Smooth muscle cell (in vitro differentiated cells): ENCODE data around the gene LITAF. TPM values are rescaled to one million over a fixed set of nuclear protein-coding genes. Genes with fewer than 3 reads are reported as not detected.

Experiments used
- DNase-seq: peaks from one replicate; lab custom pipeline; 2025; ENCODE audit not compliant: unreplicated experiment; lab: John Stamatoyannopoulos, UW
- H2AFZ ChIP-seq: fragments of 200-600 bp; sonication (generic); 2 replicates; pipeline ENCODE4 v1.6.0; 2016; ENCODE audit warnings: antibody characterized with exemption, low read depth, mild to moderate bottlenecking
- H3F3A ChIP-seq: fragments of 200-600 bp; sonication (generic); 2 replicates; pipeline ENCODE4 v1.6.0; 2017; ENCODE audit warnings: antibody characterized with exemption, low read depth
- H3K27ac ChIP-seq: fragments of 200-600 bp; sonication (generic); 2 replicates; pipeline ENCODE4 v1.5.1; 2016; ENCODE audit warnings: low read depth, mild to moderate bottlenecking
- H3K27me3 ChIP-seq: fragments of 200-600 bp; sonication (generic); 2 replicates; pipeline ENCODE4 v1.6.1; 2016; ENCODE audit warnings: low read depth, mild to moderate bottlenecking
- H3K36me3 ChIP-seq: fragments of 200-600 bp; sonication (generic); 2 replicates; pipeline ENCODE4 v1.5.1; 2016; ENCODE audit warnings: low read depth
- H3K4me1 ChIP-seq: fragments of 200-600 bp; sonication (generic); 2 replicates; pipeline ENCODE4 v1.5.1; 2016; ENCODE audit warnings: low read depth
- H3K4me2 ChIP-seq: fragments of 200-600 bp; sonication (generic); 2 replicates; pipeline ENCODE4 v1.6.0; 2016; ENCODE audit warnings: mild to moderate bottlenecking
- H3K4me3 ChIP-seq: fragments of 200-600 bp; sonication (generic); 2 replicates; pipeline ENCODE4 v1.5.1; 2016; ENCODE audit warnings: mild to moderate bottlenecking
- H3K79me2 ChIP-seq: fragments of 200-600 bp; sonication (generic); 2 replicates; pipeline ENCODE4 v1.6.0; 2016; ENCODE audit warnings: low read depth, mild to moderate bottlenecking
- H3K9ac ChIP-seq: fragments of 200-600 bp; sonication (generic); 2 replicates; pipeline ENCODE4 v1.6.0; 2016; ENCODE audit warnings: low read depth
- H3K9me3 ChIP-seq: fragments of 200-600 bp; sonication (generic); replicated peaks from 2 replicates; pipeline ENCODE4 v1.5.1; 2016; ENCODE audit warnings: low read depth
- H4K20me1 ChIP-seq: fragments of 200-600 bp; sonication (generic); 2 replicates; pipeline ENCODE4 v1.6.0; 2016; ENCODE audit warnings: low read depth
- CTCF ChIP-seq: fragments of 200-600 bp; sonication (generic); IDR thresholded peaks from 2 replicates; pipeline ENCODE4 v1.5.1; 2017; ENCODE audit warnings: borderline replicate concordance, mild to moderate bottlenecking, antibody characterized with exemption; ENCODE audit not compliant: insufficient read depth, poor library complexity, severe bottlenecking
- WGBS: methylation state at CpG from one replicate; pipeline ENCODE4 v1.1.7; 2016; ENCODE audit warnings: low lambda C conversion rate; 5-methylcytosine and 5-hydroxymethylcytosine counted together
- polyA plus RNA-seq: library from polyadenylated mRNA; unstranded; fragments of >200 nt; fragmentation: Nextera tagmentation; extraction: Ambion mirVana; gene quantifications from 2 replicates; pipeline ENCODE4 v1.2.1, GENCODE V29; 2016
- total RNA-seq: library from RNA; depleted of rRNA; stranded (reverse); fragments of >200 nt; gene quantifications from 2 replicates; pipeline ENCODE4 v1.2.3, GENCODE V29; 2014

The LITAF gene
- total and polyA plus RNA-seq, 2 experiments from 2014 or later: 40.4 to 72.6 TPM

DNA sequence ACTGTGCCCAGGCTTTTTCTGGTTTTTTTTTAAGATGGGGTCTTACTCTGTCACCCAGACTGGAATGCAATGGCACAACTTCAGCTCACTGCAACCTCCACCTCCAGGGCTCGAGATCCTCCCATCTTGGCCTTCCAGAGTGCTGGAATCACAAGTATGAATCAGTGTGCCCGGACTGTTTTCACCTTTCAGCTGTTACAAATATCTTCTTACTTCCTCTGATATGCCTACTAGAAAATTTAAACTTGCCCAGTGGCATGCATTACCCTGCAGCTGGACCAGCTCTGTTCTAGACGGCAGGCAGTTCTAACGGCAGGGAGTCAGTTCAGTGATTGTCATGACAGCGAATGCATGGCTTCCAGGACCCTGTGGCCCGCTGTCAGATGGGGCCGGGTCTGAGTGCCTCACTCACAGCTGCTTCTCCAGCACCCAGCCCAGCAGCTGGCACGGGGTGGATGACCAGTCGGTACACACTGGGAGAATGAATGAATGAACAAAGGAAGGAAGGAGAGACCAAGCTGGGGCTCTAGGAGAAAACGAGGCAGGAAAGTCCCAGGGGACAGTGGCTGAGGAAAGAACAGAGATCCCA lies 28.0 kb upstream of the LITAF start:
- no peak for DNase-seq
- Histone ChIP-seq H3K27ac (no peak overlapping the region), H3K9ac (no peak overlapping the region), H3K9me3 (no peaks in the 10 kb centered on the region), H3K4me1 (no peaks in the 10 kb centered on the region), H3K36me3 (no peaks in the 10 kb centered on the region), H2AFZ (no peak overlapping the region), H3K27me3 (no peaks in the 10 kb centered on the region), H3K79me2 (no peaks in the 10 kb centered on the region), H3K4me3 (no peak overlapping the region), H3K4me2 (no peak overlapping the region), H3F3A (no peaks in the 10 kb centered on the region), H4K20me1 (no peaks in the 10 kb centered on the region)
- no peak for TF ChIP-seq CTCF
- WGBS: 64% methylated on average over 10 of the region's 10 CpGs

- no peaks in the 10 kb centered on the region for H3K79me2 ChIP-seq
- no peak for DNase-seq
- H3K4me2 ChIP-seq: no peak overlapping the region
- no peaks in the 10 kb centered on the region for H3F3A ChIP-seq
- no peaks in the 10 kb centered on the region for H3K4me1 ChIP-seq
- no peaks in the 10 kb centered on the region for H3K27me3 ChIP-seq
- no peak overlapping the region for H3K4me3 ChIP-seq
- TF ChIP-seq CTCF: no peak
- no peak overlapping the region for H3K27ac ChIP-seq
- WGBS: 66% methylated on average over 20 of the region's 20 CpGs
- no peaks in the 10 kb centered on the region for H3K9me3 ChIP-seq
- H2AFZ ChIP-seq: no peak overlapping the region
- no peak overlapping the region for H3K9ac ChIP-seq
- H3K36me3 ChIP-seq: no peaks in the 10 kb centered on the region
- H4K20me1 ChIP-seq: no peaks in the 10 kb centered on the region
These were observed 26.9 kb upstream of the LITAF start for GRCh38 chr16:11613381-11614303.

DNA sequence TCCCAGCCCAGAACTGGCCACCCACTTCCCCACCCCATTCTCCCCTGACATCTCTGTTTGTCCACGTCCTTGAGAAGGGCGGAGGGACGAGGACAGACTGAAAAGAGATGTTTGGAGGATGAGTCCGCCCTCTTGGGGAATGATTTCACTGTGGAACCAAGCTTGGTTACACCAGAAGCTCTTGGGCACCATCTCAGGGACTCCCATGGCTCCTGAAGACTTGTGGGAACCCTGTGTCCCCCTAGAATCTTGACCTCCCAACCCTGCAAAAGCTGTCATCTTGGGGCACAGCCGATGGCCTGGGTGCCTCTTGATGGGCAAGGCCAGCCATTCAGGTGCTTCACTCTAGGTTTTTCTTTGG lies 25.9 kb upstream of the LITAF start:
- no peaks in the 10 kb centered on the region for H3K4me1 ChIP-seq
- H3K4me2 ChIP-seq: no peak overlapping the region
- H3K4me3 ChIP-seq: no peak overlapping the region
- 77% methylated on average over 5 of the region's 5 CpGs for WGBS
- no peak overlapping the region for H2AFZ ChIP-seq
- no peaks in the 10 kb centered on the region for H3K9me3 ChIP-seq
- no peak for TF ChIP-seq CTCF
- DNase-seq: no peak
- H3K27ac ChIP-seq: no peak overlapping the region
- no peaks in the 10 kb centered on the region for H3K79me2 ChIP-seq
- no peaks in the 10 kb centered on the region for H4K20me1 ChIP-seq
- no peaks in the 10 kb centered on the region for H3K36me3 ChIP-seq
- no peaks in the 10 kb centered on the region for H3F3A ChIP-seq
- H3K27me3 ChIP-seq: no peaks in the 10 kb centered on the region
- no peak overlapping the region for H3K9ac ChIP-seq
